ENCODE results near the gene LAMB2. TPM values are rescaled to one million over a fixed set of nuclear protein-coding genes. Genes with fewer than 3 reads are reported as not detected.

Gene LAMB2
- total and polyA plus RNA-seq, 10 of the 15 experiments (the other 5 are each of a cell fraction or from before 2014, with no cell fraction given), result 0.13 to 3.2 (median 0.64) TPM; not detected in 3

- in situ Hi-C loops (cut with MboI) (no loop called here), intact Hi-C loops (cut with micrococcal nuclease; ENCODE audit: unreplicated experiment) (loop anchor here (1.0 kb wide), 1 partner anchor 278 kb away; no protein-coding TSS in a partner anchor)
- CTCF ChIA-PET, result interaction anchor here (0.6 to 5.9 kb wide), 18 partner anchors 10 to 369 kb away, joined by 3 to 59 read pairs (median 5); partner anchors contain the start of genes NICN1 and USP4
- peak within 1 kb of the TSS; percentile 52; the same call in 1 of the 2 replicates for H3K9ac ChIP-seq (ENCODE audit: control insufficient read depth, insufficient read depth, low read length)
- H3K9me3 ChIP-seq (replicated peaks; ENCODE audit: control insufficient read depth, insufficient read depth, low read length), result peaks cover 2% of the 10 kb centered on the region; the same call in 2 of the 3 replicates
- ATAC-seq, result peak; percentile 90
- RAD21 ChIA-PET (ENCODE audit: unreplicated experiment), result interaction anchor here (0.6 to 1.9 kb wide), 8 partner anchors 67 to 283 kb away, joined by 3 to 17 read pairs (median 3); partner anchors contain the start of genes RHOA, USP4 and WDR6
- POLR2A ChIA-PET, result interaction anchor here (0.9 to 2.1 kb wide), 2 partner anchors 107 to 278 kb away, joined by 4 to 6 read pairs; no protein-coding TSS in a partner anchor
- DNase-seq (ENCODE audit: low read depth, low spot score), result peak; percentile 12
- H3K4me2 ChIP-seq (ENCODE audit: control insufficient read depth, insufficient read depth), result peak within 1 kb of the TSS; percentile 95
- WGBS (ENCODE audit: insufficient coverage, insufficient replicate concordance, low lambda C conversion rate, missing lambda C conversion rate), result 2% methylated on average over 55 of the region's 57 CpGs
- no peak for FAIRE-seq
- BruUV-seq (replicated peaks), result no TSS peak
- H3K27me3 ChIP-seq (replicated peaks in 1 of 2; ENCODE audit: control insufficient read depth in 2 of 2, insufficient read depth in 2 of 2, low read length in 1 of 2), result no peaks in the 10 kb centered on the region
- H3K79me2 ChIP-seq (ENCODE audit: control insufficient read depth, insufficient read depth, low read length), result peaks cover 4% of the 10 kb centered on the region
- H3K36me3 ChIP-seq (ENCODE audit: control insufficient read depth in 2 of 2, insufficient read depth in 2 of 2, low read length in 1 of 2), result no peaks in the 10 kb centered on the region
- peak within 1 kb of the TSS; percentile 74 for H3K4me3 ChIP-seq
- SMC1A ChIA-PET (ENCODE audit: uncharacterized antibody, unreplicated experiment), result interaction anchor here (0.6 to 1.4 kb wide), 4 partner anchors 276 to 283 kb away, joined by 3 to 14 read pairs (median 4); no protein-coding TSS in a partner anchor
- peaks cover 5% of the 10 kb centered on the region for H3K4me1 ChIP-seq (ENCODE audit: control insufficient read depth, insufficient read depth, low read length)
- H4K20me1 ChIP-seq (ENCODE audit: control insufficient read depth, insufficient read depth), result no peaks in the 10 kb centered on the region
- H3K27ac ChIP-seq (ENCODE audit: control insufficient read depth, insufficient read depth), result no peak within 1 kb of the TSS
- peak within 1 kb of the TSS; percentile 92 for H2AFZ ChIP-seq (ENCODE audit: control insufficient read depth, low read depth, low read length)
- TF ChIP-seq STAT1 (conservative IDR thresholded peaks at IDR 0.05) (peak; percentile 91; the same call in 1 of the 2 replicates), CHD2 (IDR thresholded peaks at IDR 0.05; ENCODE audit: borderline replicate concordance, low read depth, low read length) (peak; percentile 13; the same call in 1 of the 2 replicates), ASH2L (IDR thresholded peaks at IDR 0.05; ENCODE audit: borderline replicate concordance, low read depth) (no peak), RELB (IDR thresholded peaks at IDR 0.05; ENCODE audit: low read depth) (0 out of 2 replicates have a peak, but pooled peaks have one; percentile 33), SMARCA5 (IDR thresholded peaks at IDR 0.05) (peak; percentile 90), NR2C1 (IDR thresholded peaks at IDR 0.05) (no peak), RB1 (IDR thresholded peaks at IDR 0.05; ENCODE audit: borderline replicate concordance) (peak; percentile 66; the same call in 1 of the 2 replicates), CTCF (IDR thresholded peaks at IDR 0.05 in 2 of 3, conservative IDR thresholded peaks at IDR 0.05 in 1 of 3; ENCODE audit: control insufficient read depth in 2 of 3, extremely low read depth in 1 of 3, insufficient read depth in 1 of 3, low read depth in 3 of 3, low read length in 3 of 3) (peak; percentile 93 to 96 (median 96)), EP300 (IDR thresholded peaks at IDR 0.05; ENCODE audit: borderline replicate concordance in 1 of 2, control insufficient read depth in 1 of 2, low read depth in 2 of 2, low read length in 2 of 2) (no peak), MEF2B (IDR thresholded peaks at IDR 0.05; ENCODE audit: partially characterized antibody, poor library complexity, severe bottlenecking) (peak; percentile 47), NBN (IDR thresholded peaks at IDR 0.05) (0 out of 2 replicates have a peak, but pooled peaks have one; percentile 54), NFYB (IDR thresholded peaks at IDR 0.05; ENCODE audit: insufficient read depth, low read depth, low read length) (no peak), POLR2A (IDR thresholded peaks at IDR 0.05; ENCODE audit: low read depth, low read length) (peak; percentile 53)
- TF ChIP-seq, protein P1, sequence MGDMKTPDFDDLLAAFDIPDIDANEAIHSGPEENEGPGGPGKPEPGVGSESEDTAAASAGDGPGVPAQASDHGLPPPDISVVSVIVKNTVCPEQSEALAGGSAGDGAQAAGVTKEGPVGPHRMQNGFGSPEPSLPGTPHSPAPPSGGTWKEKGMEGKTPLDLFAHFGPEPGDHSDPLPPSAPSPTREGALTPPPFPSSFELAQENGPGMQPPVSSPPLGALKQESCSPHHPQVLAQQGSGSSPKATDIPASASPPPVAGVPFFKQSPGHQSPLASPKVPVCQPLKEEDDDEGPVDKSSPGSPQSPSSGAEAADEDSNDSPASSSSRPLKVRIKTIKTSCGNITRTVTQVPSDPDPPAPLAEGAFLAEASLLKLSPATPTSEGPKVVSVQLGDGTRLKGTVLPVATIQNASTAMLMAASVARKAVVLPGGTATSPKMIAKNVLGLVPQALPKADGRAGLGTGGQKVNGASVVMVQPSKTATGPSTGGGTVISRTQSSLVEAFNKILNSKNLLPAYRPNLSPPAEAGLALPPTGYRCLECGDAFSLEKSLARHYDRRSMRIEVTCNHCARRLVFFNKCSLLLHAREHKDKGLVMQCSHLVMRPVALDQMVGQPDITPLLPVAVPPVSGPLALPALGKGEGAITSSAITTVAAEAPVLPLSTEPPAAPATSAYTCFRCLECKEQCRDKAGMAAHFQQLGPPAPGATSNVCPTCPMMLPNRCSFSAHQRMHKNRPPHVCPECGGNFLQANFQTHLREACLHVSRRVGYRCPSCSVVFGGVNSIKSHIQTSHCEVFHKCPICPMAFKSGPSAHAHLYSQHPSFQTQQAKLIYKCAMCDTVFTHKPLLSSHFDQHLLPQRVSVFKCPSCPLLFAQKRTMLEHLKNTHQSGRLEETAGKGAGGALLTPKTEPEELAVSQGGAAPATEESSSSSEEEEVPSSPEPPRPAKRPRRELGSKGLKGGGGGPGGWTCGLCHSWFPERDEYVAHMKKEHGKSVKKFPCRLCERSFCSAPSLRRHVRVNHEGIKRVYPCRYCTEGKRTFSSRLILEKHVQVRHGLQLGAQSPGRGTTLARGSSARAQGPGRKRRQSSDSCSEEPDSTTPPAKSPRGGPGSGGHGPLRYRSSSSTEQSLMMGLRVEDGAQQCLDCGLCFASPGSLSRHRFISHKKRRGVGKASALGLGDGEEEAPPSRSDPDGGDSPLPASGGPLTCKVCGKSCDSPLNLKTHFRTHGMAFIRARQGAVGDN (IDR thresholded peaks at IDR 0.05), result peak; percentile 18; the same call in 1 of the 2 replicates
Observed at GRCh38 chr3:49171119-49171774, 38.4 kb upstream of the LAMB2 start, which contains the start of gene KLHDC8B. Gene KLHDC8B, plus strand, starts transcription at chr3:49171598. Its CDS starts 1,172 bp downstream, at chr3:49172770.
